Neuronal stem cell (in vitro differentiated cells): Measurements from ENCODE around the gene PDE10A.

Source experiments
- DNase-seq: peaks from one replicate; pipeline ENCODE4 v3.0.0-alpha.2; 2013; ENCODE audit warnings: low spot score
- H2AFZ ChIP-seq: one replicate; pipeline ENCODE4 v1.6.1; 2013; ENCODE audit warnings: mild to moderate bottlenecking, low read length, inconsistent platforms
- H2AK5ac ChIP-seq: 2 replicates; pipeline ENCODE4 v1.6.1; 2013; ENCODE audit warnings: low read depth, mild to moderate bottlenecking, inconsistent platforms, low read length, moderate library complexity, mixed read lengths
- H2BK120ac ChIP-seq: 2 replicates; pipeline ENCODE4 v1.6.1; 2013; ENCODE audit warnings: low read depth, mild to moderate bottlenecking, inconsistent platforms, low read length, moderate library complexity, mixed read lengths
- H2BK12ac ChIP-seq: one replicate; pipeline ENCODE4 v1.6.1; 2013; ENCODE audit warnings: low read length, inconsistent platforms
- H2BK15ac ChIP-seq: 2 replicates; pipeline ENCODE4 v1.6.1; 2013; ENCODE audit warnings: mild to moderate bottlenecking, low read length, inconsistent platforms, mixed read lengths
- H2BK5ac ChIP-seq: one replicate; pipeline ENCODE4 v1.6.1; 2013; ENCODE audit warnings: inconsistent platforms, mild to moderate bottlenecking, low read length, moderate library complexity
- H3K14ac ChIP-seq: one replicate; pipeline ENCODE4 v1.6.1; 2013; ENCODE audit warnings: low read length, inconsistent platforms
- H3K18ac ChIP-seq: 2 replicates; pipeline ENCODE4 v1.6.1; 2013; ENCODE audit warnings: low read length, inconsistent platforms
- H3K23ac ChIP-seq: 2 replicates; pipeline ENCODE4 v1.6.1; 2013; ENCODE audit warnings: low read depth, mild to moderate bottlenecking, mixed read lengths, low read length, inconsistent platforms; ENCODE audit not compliant: poor library complexity
- H3K27ac ChIP-seq: replicated peaks from 3 replicates; pipeline ENCODE4 v1.5.1; 2013; ENCODE audit warnings: low read length, inconsistent platforms
- H3K27me3 ChIP-seq, 3 experiments: 2 replicates each; pipeline ENCODE4 v1.6.1; 2013; ENCODE audit warnings: low read length in 3 of 3, mild to moderate bottlenecking in 2 of 3, inconsistent platforms in 1 of 3, low read depth in 1 of 3, mixed read lengths in 1 of 3, moderate library complexity in 1 of 3; ENCODE audit not compliant: control insufficient read depth in 3 of 3, insufficient read depth in 3 of 3
- H3K36me3 ChIP-seq, 2 donors: replicated peaks in 1 of 2; 2 replicates each; pipeline ENCODE4 v1.6.1; 2013; ENCODE audit warnings: low read length in 2 of 2; ENCODE audit not compliant: control insufficient read depth in 2 of 2, insufficient read depth in 2 of 2
- H3K4ac ChIP-seq: 2 replicates; pipeline ENCODE4 v1.6.1; 2013; ENCODE audit warnings: inconsistent platforms, mild to moderate bottlenecking, low read length, moderate library complexity
- H3K4me1 ChIP-seq, 2 donors: 1 replicate in 1 of 2; 2 replicates in 1 of 2; pipeline ENCODE4 v1.6.1; 2013; ENCODE audit warnings: low read length in 2 of 2, low read depth in 1 of 2; ENCODE audit not compliant: control insufficient read depth in 2 of 2, insufficient read depth in 1 of 2
- H3K4me2 ChIP-seq: one replicate; pipeline ENCODE4 v1.6.1; 2013; ENCODE audit warnings: mild to moderate bottlenecking, low read length, inconsistent platforms; ENCODE audit not compliant: insufficient read depth, poor library complexity, severe bottlenecking
- H3K4me3 ChIP-seq, 2 donors: 2 replicates each; pipeline ENCODE4 v1.5.1; 2013; ENCODE audit warnings: low read length in 2 of 2, mild to moderate bottlenecking in 2 of 2, inconsistent platforms in 1 of 2, moderate library complexity in 1 of 2
- H3K79me1 ChIP-seq: one replicate; pipeline ENCODE4 v1.6.1; 2013; ENCODE audit warnings: low read depth, mild to moderate bottlenecking, inconsistent platforms, low read length, moderate library complexity
- H3K9ac ChIP-seq: one replicate; pipeline ENCODE4 v1.6.1; 2013; ENCODE audit warnings: mild to moderate bottlenecking, low read depth, low read length, inconsistent platforms; ENCODE audit not compliant: poor library complexity
- H3K9me3 ChIP-seq, 2 donors: replicated peaks in 1 of 2; 2 replicates each; pipeline versions ENCODE3 to v1.6.1; 2013; ENCODE audit warnings: low read length in 2 of 2, mild to moderate bottlenecking in 2 of 2, inconsistent platforms in 1 of 2, low read depth in 1 of 2, mixed read lengths in 1 of 2, moderate library complexity in 1 of 2; ENCODE audit not compliant: control insufficient read depth in 2 of 2, insufficient read depth in 1 of 2
- H4K8ac ChIP-seq: one replicate; pipeline ENCODE4 v1.6.1; 2013; ENCODE audit warnings: low read depth, mild to moderate bottlenecking, inconsistent platforms, low read length, moderate library complexity
- H4K91ac ChIP-seq: one replicate; pipeline ENCODE4 v1.6.1; 2013; ENCODE audit warnings: low read length, low read depth, mild to moderate bottlenecking, inconsistent platforms; ENCODE audit not compliant: poor library complexity
- WGBS, 2 donors: extraction: QIAGEN DNeasy Blood & Tissue Kit; methylation state at CpG; one replicate each; pipeline ENCODE4 v1.1.7; 2013; ENCODE audit warnings: missing lambda C conversion rate in 2 of 2, mixed read lengths in 1 of 2; ENCODE audit not compliant: insufficient read length in 2 of 2, insufficient replicate concordance in 1 of 2; ENCODE audit errors: extremely low coverage in 2 of 2; 5-methylcytosine and 5-hydroxymethylcytosine counted together

The PDE10A gene

GRCh38 chr6:165692106-165692653 is 29.1 kb upstream of the PDE10A start:
- H3K4me3 ChIP-seq: no peak overlapping the region
- H2BK15ac ChIP-seq: no peak overlapping the region
- H2BK12ac ChIP-seq: no peak overlapping the region
- DNase-seq: no peak
- no peak overlapping the region for H3K9ac ChIP-seq
- no peaks in the 10 kb centered on the region for H3K9me3 ChIP-seq
- H3K4me1 ChIP-seq: peaks cover 0 to 1% of the 10 kb centered on the region in 2 donors
- no peak overlapping the region for H4K8ac ChIP-seq
- H3K4me2 ChIP-seq: no peak overlapping the region
- no peaks in the 10 kb centered on the region for H3K79me1 ChIP-seq
- H2BK120ac ChIP-seq: no peak overlapping the region
- H3K27ac ChIP-seq: no peak overlapping the region
- no peak overlapping the region for H2AK5ac ChIP-seq
- H3K36me3 ChIP-seq: no peaks in the 10 kb centered on the region
- H3K4ac ChIP-seq: no peak overlapping the region
- no peak overlapping the region for H3K23ac ChIP-seq
- H3K27me3 ChIP-seq: no peaks in the 10 kb centered on the region
- H4K91ac ChIP-seq: no peak overlapping the region
- H3K14ac ChIP-seq: no peak overlapping the region
- WGBS, 2 donors: no CpG with 5 or more reads among the region's 11 CpGs
- H2AFZ ChIP-seq: no peak overlapping the region
- no peak overlapping the region for H2BK5ac ChIP-seq
- no peak overlapping the region for H3K18ac ChIP-seq

- Histone ChIP-seq H3K9ac (no peak overlapping the region), H2BK5ac (no peak overlapping the region), H3K36me3 (no peaks in the 10 kb centered on the region)
These were observed 26.7 kb upstream of the PDE10A start for GRCh38 chr6:165689699-165690098.

GRCh38 chr6:165686596-165687365 is 23.7 kb upstream of the PDE10A start:
- H3K4me1 ChIP-seq: no peaks in the 10 kb centered on the region
- H3K14ac ChIP-seq: no peak overlapping the region
- no peak overlapping the region for H2BK5ac ChIP-seq
- WGBS, 2 donors: no CpG with 5 or more reads among the region's 27 CpGs
- H3K4me3 ChIP-seq: no peak overlapping the region
- H2AFZ ChIP-seq: no peak overlapping the region
- peak overlapping the region; percentile 62 for H3K23ac ChIP-seq
- no peak overlapping the region for H2BK12ac ChIP-seq
- no peak overlapping the region for H2AK5ac ChIP-seq
- no peak for DNase-seq
- no peak overlapping the region for H2BK15ac ChIP-seq
- H3K4ac ChIP-seq: no peak overlapping the region
- H3K9ac ChIP-seq: no peak overlapping the region
- no peak overlapping the region for H3K4me2 ChIP-seq
- H3K9me3 ChIP-seq: no peaks in the 10 kb centered on the region
- no peaks in the 10 kb centered on the region for H3K79me1 ChIP-seq
- H4K91ac ChIP-seq: no peak overlapping the region
- no peak overlapping the region for H3K18ac ChIP-seq
- H3K27ac ChIP-seq: no peak overlapping the region
- H3K27me3 ChIP-seq: no peaks in the 10 kb centered on the region
- no peak overlapping the region for H4K8ac ChIP-seq
- no peak overlapping the region for H2BK120ac ChIP-seq
- H3K36me3 ChIP-seq: no peaks in the 10 kb centered on the region

More at GRCh38 chr6:165689699-165690098, 26.7 kb upstream of the PDE10A start:
- no peak overlapping the region for H4K8ac ChIP-seq
- no peak overlapping the region for H3K4me2 ChIP-seq
- H3K4ac ChIP-seq: no peak overlapping the region
- DNase-seq: no peak
- H4K91ac ChIP-seq: no peak overlapping the region
- WGBS, 2 donors: no CpG with 5 or more reads among the region's 7 CpGs
- H2AFZ ChIP-seq: no peak overlapping the region
- no peak overlapping the region for H2AK5ac ChIP-seq
- no peak overlapping the region for H3K27ac ChIP-seq
- no peak overlapping the region for H3K14ac ChIP-seq
- H2BK120ac ChIP-seq: no peak overlapping the region
- no peaks in the 10 kb centered on the region for H3K27me3 ChIP-seq
- H2BK15ac ChIP-seq: no peak overlapping the region
- no peaks in the 10 kb centered on the region for H3K4me1 ChIP-seq
- no peak overlapping the region for H3K4me3 ChIP-seq
- no peaks in the 10 kb centered on the region for H3K79me1 ChIP-seq
- no peaks in the 10 kb centered on the region for H3K9me3 ChIP-seq
- no peak overlapping the region for H3K23ac ChIP-seq
- no peak overlapping the region for H3K18ac ChIP-seq
- H2BK12ac ChIP-seq: no peak overlapping the region

- Histone ChIP-seq H3K9me3 (no peaks in the 10 kb centered on the region), H3K27ac (no peak overlapping the region), H3K27me3 (no peaks in the 10 kb centered on the region), H3K36me3 (no peaks in the 10 kb centered on the region), H2BK120ac (no peak overlapping the region), H2AK5ac (no peak overlapping the region), H2BK15ac (no peak overlapping the region), H4K91ac (no peak overlapping the region), H2AFZ (no peak overlapping the region), H3K79me1 (no peaks in the 10 kb centered on the region), H2BK5ac (no peak overlapping the region), H3K18ac (no peak overlapping the region), H3K4me1 (no peaks in the 10 kb centered on the region), H3K9ac (no peak overlapping the region), H3K4ac (no peak overlapping the region), H3K14ac (no peak overlapping the region), H3K4me2 (no peak overlapping the region), H3K4me3 (no peak overlapping the region), H2BK12ac (no peak overlapping the region), H3K23ac (no peak overlapping the region), H4K8ac (no peak overlapping the region)
- no peak for DNase-seq
- no CpG with 5 or more reads among the region's 1 CpG for WGBS, 2 donors
These were observed 22.3 kb upstream of the PDE10A start for GRCh38 chr6:165685302-165685701.
